ENCODE results near the gene SLC43A2. TPM values are rescaled to one million over a fixed set of nuclear protein-coding genes. Genes with fewer than 3 reads are reported as not detected.
"Not testable (repeated sequence)": the region's sequence is repeated elsewhere in the genome, so short reads cannot be mapped to it uniquely, and the experiment has no call there.

SLC43A2 gene
- total and polyA plus RNA-seq, 7 experiments from 2014 or later: 0.44 to 112 (median 6.7) TPM

GRCh38 chr17:1529863-1530262, 98.8 kb downstream of the SLC43A2 start:
- CTCF ChIA-PET: interaction anchor here (0.8 kb wide), 1 partner anchor 165 kb away, joined by 3 read pairs; no protein-coding TSS in a partner anchor
- ATAC-seq (no peak), DNase-seq (no peak)
- Histone ChIP-seq H3K36me3 (ENCODE audit: control insufficient read depth in 2 of 3, insufficient read depth in 3 of 3, low read length in 3 of 3) (peaks cover 0 to 26% (median 4%) of the 10 kb centered on the region in 3 experiments), H3K4me1 (ENCODE audit: control insufficient read depth in 2 of 2, insufficient read depth in 2 of 2, low read length in 2 of 2) (peaks cover 0 to 16% of the 10 kb centered on the region in 2 donors), H3K4me3 (ENCODE audit: low read length) (no peak overlapping the region), H3K27ac (ENCODE audit: low read depth, low read length) (no peak overlapping the region), H3K27me3 (ENCODE audit: control insufficient read depth in 2 of 2, insufficient read depth in 2 of 2, low read length in 2 of 2) (no peaks in the 10 kb centered on the region), H3K9me3 (ENCODE audit: control insufficient read depth in 2 of 3, low read length in 3 of 3) (no peaks in the 10 kb centered on the region)
- Mint-ChIP-seq H3K27me3 (no peaks in the 10 kb centered on the region), H3K4me1 (peaks cover 0 to 23% (median 16%) of the 10 kb centered on the region in 7 donors), H3K36me3 (peaks cover 0 to 25% (median 7%) of the 10 kb centered on the region in 5 donors), H3K4me3 (no peak overlapping the region), H3K27ac (peak overlapping the region in 1 of 9 donors; percentile 34), H3K9me3 (no peaks in the 10 kb centered on the region)
- POLR2A ChIA-PET: interaction anchor here (0.8 kb wide), 1 partner anchor 164 kb away, joined by 7 read pairs; no protein-coding TSS in a partner anchor
- intact Hi-C loops (cut with micrococcal nuclease): loop anchor here in 1 of 2 donors (5.0 kb wide), 1 partner anchor 163 kb away; no protein-coding TSS in a partner anchor

- H3K27me3 ChIP-seq (ENCODE audit: control insufficient read depth in 2 of 2, insufficient read depth in 2 of 2, low read length in 2 of 2); H3K4me3 ChIP-seq (ENCODE audit: low read length); CTCF ChIA-PET; intact Hi-C loops (cut with micrococcal nuclease); H3K36me3 ChIP-seq (ENCODE audit: control insufficient read depth in 2 of 3, insufficient read depth in 3 of 3, low read length in 3 of 3); H3K9me3 Mint-ChIP-seq; H3K27me3 Mint-ChIP-seq; H3K9me3 ChIP-seq (ENCODE audit: control insufficient read depth in 2 of 3, low read length in 3 of 3): not testable (repeated sequence)
- ATAC-seq (peak; percentile 58), DNase-seq (peak in 7 of 9 donors; percentile 16 to 39 (median 33))
- peaks cover 0 to 16% of the 10 kb centered on the region in 2 donors for H3K4me1 ChIP-seq (ENCODE audit: control insufficient read depth in 2 of 2, insufficient read depth in 2 of 2, low read length in 2 of 2)
- H3K27ac ChIP-seq (ENCODE audit: low read depth, low read length): peak overlapping the region; percentile 8
- Mint-ChIP-seq H3K36me3 (peaks cover 0 to 15% (median 3%) of the 10 kb centered on the region in 5 donors), H3K4me3 (peak overlapping the region in 7 of 10 donors; percentile 10 to 49 (median 23)), H3K27ac (peak overlapping the region; percentile 41 to 95 (median 83)), H3K4me1 (peaks cover 0 to 17% (median 16%) of the 10 kb centered on the region in 7 donors)
- POLR2A ChIA-PET: interaction anchor here (1.3 kb wide), 1 partner anchor 11 kb away, joined by 3 read pairs; the partner anchor contains the start of gene INPP5K
Measured at GRCh38 chr17:1526876-1527275, 101.8 kb downstream of the SLC43A2 start.

GRCh38 chr17:1522626-1523025, 106.0 kb downstream of the SLC43A2 start:
- DNase-seq: no peak
- Mint-ChIP-seq H3K36me3 (peaks cover 0 to 9% (median 0%) of the 10 kb centered on the region in 5 donors), H3K27ac (peak overlapping the region in 1 of 9 donors; percentile 38), H3K27me3 (no peaks in the 10 kb centered on the region), H3K4me3 (no peak overlapping the region), H3K9me3 (no peaks in the 10 kb centered on the region), H3K4me1 (peaks cover 6 to 34% (median 22%) of the 10 kb centered on the region in 7 donors)
- ChIA-PET POLR2A (interaction anchor here (0.7 kb wide), 1 partner anchor 157 kb away, joined by 3 read pairs; no protein-coding TSS in a partner anchor), CTCF (no interaction called here)
- Histone ChIP-seq H3K9me3 (ENCODE audit: control insufficient read depth in 2 of 3, low read length in 3 of 3) (no peaks in the 10 kb centered on the region), H3K27ac (ENCODE audit: low read depth, low read length) (no peak overlapping the region), H3K4me1 (ENCODE audit: control insufficient read depth in 2 of 2, insufficient read depth in 2 of 2, low read length in 2 of 2) (peaks cover under 1 to 18% of the 10 kb centered on the region in 2 donors), H3K4me3 (ENCODE audit: low read length) (no peak overlapping the region), H3K36me3 (ENCODE audit: control insufficient read depth in 2 of 3, insufficient read depth in 3 of 3, low read length in 3 of 3) (peaks cover 0 to 22% (median 0%) of the 10 kb centered on the region in 3 experiments), H3K27me3 (ENCODE audit: control insufficient read depth in 2 of 2, insufficient read depth in 2 of 2, low read length in 2 of 2) (no peaks in the 10 kb centered on the region)
- intact Hi-C loops (cut with micrococcal nuclease): no loop called here
- no peak for ATAC-seq

- H3K4me1 Mint-ChIP-seq: peaks cover 1 to 27% (median 14%) of the 10 kb centered on the region in 7 donors
- Histone ChIP-seq H3K36me3 (ENCODE audit: control insufficient read depth in 2 of 3, insufficient read depth in 3 of 3, low read length in 3 of 3) (peaks cover 0 to 28% (median 0%) of the 10 kb centered on the region in 3 experiments), H3K4me3 (ENCODE audit: low read length) (no peak overlapping the region), H3K27me3 (ENCODE audit: control insufficient read depth in 2 of 2, insufficient read depth in 2 of 2, low read length in 2 of 2) (no peaks in the 10 kb centered on the region), H3K27ac (ENCODE audit: low read depth, low read length) (no peak overlapping the region), H3K4me1 (ENCODE audit: control insufficient read depth in 2 of 2, insufficient read depth in 2 of 2, low read length in 2 of 2) (peaks cover 3 to 9% of the 10 kb centered on the region in 2 donors), H3K9me3 (ENCODE audit: control insufficient read depth in 2 of 3, low read length in 3 of 3) (no peaks in the 10 kb centered on the region)
- peaks cover 0 to 6% (median 0%) of the 10 kb centered on the region in 5 donors for H3K36me3 Mint-ChIP-seq
- POLR2A ChIA-PET: interaction anchor here (1.3 kb wide), 1 partner anchor 163 kb away, joined by 3 read pairs; the partner anchor contains the start of gene PRPF8
- ATAC-seq (no peak), DNase-seq (no peak)
- intact Hi-C loops (cut with micrococcal nuclease): no loop called here
- no peaks in the 10 kb centered on the region for H3K27me3 Mint-ChIP-seq
- CTCF ChIA-PET: no interaction called here
- no peak overlapping the region for H3K4me3 Mint-ChIP-seq
- peak overlapping the region in 3 of 9 donors; percentile 9 to 74 (median 48) for H3K27ac Mint-ChIP-seq
- H3K9me3 Mint-ChIP-seq: no peaks in the 10 kb centered on the region
Measured at GRCh38 chr17:1521086-1521640, 107.5 kb downstream of the SLC43A2 start.

GRCh38 chr17:1519678-1520077, 109.0 kb downstream of the SLC43A2 start:
- H3K27me3 Mint-ChIP-seq: no peaks in the 10 kb centered on the region
- Histone ChIP-seq H3K27ac (ENCODE audit: low read depth, low read length) (no peak overlapping the region), H3K9me3 (ENCODE audit: control insufficient read depth in 2 of 3, low read length in 3 of 3) (no peaks in the 10 kb centered on the region), H3K4me3 (ENCODE audit: low read length) (no peak overlapping the region), H3K36me3 (ENCODE audit: control insufficient read depth in 2 of 3, insufficient read depth in 3 of 3, low read length in 3 of 3) (peaks cover 0 to 30% (median 0%) of the 10 kb centered on the region in 3 experiments), H3K27me3 (ENCODE audit: control insufficient read depth in 2 of 2, insufficient read depth in 2 of 2, low read length in 2 of 2) (no peaks in the 10 kb centered on the region), H3K4me1 (ENCODE audit: control insufficient read depth in 2 of 2, insufficient read depth in 2 of 2, low read length in 2 of 2) (peaks cover 9 to 14% of the 10 kb centered on the region in 2 donors)
- intact Hi-C loops (cut with micrococcal nuclease): loop anchor here in 1 of 2 donors (5.0 kb wide), 3 partner anchors 47 to 523 kb away; partner anchors contain the start of genes OVCA2 and TRARG1
- no peak overlapping the region for H3K4me3 Mint-ChIP-seq
- H3K27ac Mint-ChIP-seq: peak overlapping the region in 7 of 9 donors; percentile 6 to 86 (median 38)
- DNase-seq: no peak
- no peaks in the 10 kb centered on the region for H3K9me3 Mint-ChIP-seq
- peaks cover 7 to 33% (median 21%) of the 10 kb centered on the region in 7 donors for H3K4me1 Mint-ChIP-seq
- POLR2A ChIA-PET: interaction anchor here (0.9 kb wide), 1 partner anchor 13 kb away, joined by 3 read pairs; no protein-coding TSS in a partner anchor
- H3K36me3 Mint-ChIP-seq: peaks cover 0 to 3% (median 0%) of the 10 kb centered on the region in 5 donors
- no peak for ATAC-seq
- CTCF ChIA-PET: interaction anchor here (0.5 to 0.7 kb wide), 2 partner anchors 214 to 392 kb away, joined by 3 read pairs; no protein-coding TSS in a partner anchor
